Heart right ventricle (tissue), 16 donors: ENCODE data around the gene ADGRE3. TPM values are rescaled to one million over a fixed set of nuclear protein-coding genes. Genes with fewer than 3 reads are reported as not detected.

Source experiments
- ATAC-seq, 8 donors: fragments of 200-7000 bp; cut with Tn5 transposase; one replicate each; pipeline ENCODE4 v1.9.1; 2020; ENCODE audit warnings: mild to moderate bottlenecking in 8 of 8, moderate library complexity in 8 of 8, moderate number of reproducible peaks in 1 of 8
- DNase-seq, 2 donors: peaks; one replicate each; pipeline ENCODE4 v3.0.0-alpha.2; 2020
- H3K27ac ChIP-seq, 10 donors: fragments of 200-600 bp; sonication (generic) in 2 of 10; one replicate each; pipeline versions ENCODE4 v1.5.0 to v1.8.0; 2020 to 2022; ENCODE audit warnings: mild to moderate bottlenecking in 3 of 10
- H3K27me3 ChIP-seq, 7 donors: fragments of 200-600 bp; one replicate each; pipeline ENCODE4 v1.8.0; 2021 to 2022; ENCODE audit warnings: mild to moderate bottlenecking in 2 of 7
- H3K36me3 ChIP-seq, 9 donors: fragments of 200-600 bp; sonication (generic) in 1 of 9; one replicate each; pipeline versions ENCODE4 v1.5.0 to v1.8.0; 2020 to 2022; ENCODE audit warnings: mild to moderate bottlenecking in 2 of 9
- H3K4me1 ChIP-seq, 9 donors: fragments of 200-600 bp; sonication (generic) in 1 of 9; one replicate each; pipeline versions ENCODE4 v1.5.0 to v1.8.0; 2020 to 2022; ENCODE audit warnings: mild to moderate bottlenecking in 4 of 9
- H3K4me3 ChIP-seq, 10 donors: fragments of 200-600 bp; sonication (generic) in 2 of 10; one replicate each; pipeline versions ENCODE4 v1.5.0 to v1.8.0; 2020 to 2022; ENCODE audit warnings: mild to moderate bottlenecking in 7 of 10, moderate library complexity in 2 of 10
- H3K9me3 ChIP-seq, 11 donors: fragments of 200-600 bp in 10 of 11; sonication (generic) in 2 of 11; one replicate each; pipeline versions ENCODE4 v1.5.0 to v1.8.0; 2013 to 2022; ENCODE audit warnings: mild to moderate bottlenecking in 2 of 11, control low read depth in 1 of 11, moderate library complexity in 1 of 11
- WGBS, 2 donors: extraction: QIAGEN DNeasy Blood & Tissue Kit; methylation state at CpG; one replicate each; pipeline ENCODE4 v1.1.7; 2013; ENCODE audit warnings: inconsistent platforms in 1 of 2; 5-methylcytosine and 5-hydroxymethylcytosine counted together
- intact Hi-C, 10 donors: fragments of 100-400 bp; cut with DNase I; formaldehyde crosslinking; loops; one replicate each; pipeline versions ENCODE4 v1.11.1 to v1.14.2; 2022
- polyA plus RNA-seq, 2 donors: library from polyadenylated mRNA; stranded (reverse); fragments of 200-250 nt; gene quantifications; one replicate each; pipeline ENCODE4 v1.2.3, GENCODE V29; 2013
- total RNA-seq, 10 donors: library from RNA; stranded (reverse); fragmentation: NEBNext Ultra II Directional in 3 of 10; extraction: Animal tissue kit (Norgen Biotek cat#: 25700) in 3 of 10; gene quantifications; one replicate each; pipeline versions ENCODE4 v1.2.1 to v1.2.4, GENCODE V29; 2021 to 2023
- TF ChIP-seq, protein P1 (sequence below), 9 donors: fragments of 200-600 bp; sonication (generic) in 2 of 9; IDR thresholded peaks; one replicate each; pipeline versions ENCODE4 v1.5.0 to v1.8.0; 2021 to 2022; ENCODE audit warnings: antibody characterized with exemption in 9 of 9, mild to moderate bottlenecking in 5 of 9, moderate library complexity in 1 of 9
- donor health status: Arrhythmogenic right ventricular cardiomyopathy.
- donor health status: ischemic (EF 13 %, LVEDD 7.1; RV severe dilation, severe dysfunction).
- donor health status: healthy with polysubstance abuse.
- donor health status: DM: no; HTN: yes; CAD: no.
- donor health status: DM: no; HTN: no; CAD: no.
- donor health status: ischemic (EF 25% LVEDD 6.9; RV normal size, moderate dysfunction).
- donor health status: ischemic (EF 25% LVEDD 5.7; RV mildly dilated, moderate dysfunction).
- donor health status: healthy.
- donor health status: DM: yes; HTN: yes; CAD: no.
- donor health status: Ischemic cardiomyopathy.
- donor health status: ischemic (EF 35%, LVEDD 5.7; RV mildly dilated, moderate dysfunction).
- donor health status: nonischemic (EF 11% LVEDD 7.7; RV severe dilation, severe dysfunction).
- donor health status: DM: yes; HTN: yes; CAD: no.
- donor health status: PGD.
- donor health status: ischemic (EF 29% LVEDD 5.4; RV normal size, mild dysfunction).
- donor health status: nonischemic (EF 23%, LVEDD 6.1; RV moderate dilation, normal function).

Gene ADGRE3
- total and polyA plus RNA-seq, 12 donors: 0.01 to 0.78 (median 0.23) TPM; not detected in 4

DNA sequence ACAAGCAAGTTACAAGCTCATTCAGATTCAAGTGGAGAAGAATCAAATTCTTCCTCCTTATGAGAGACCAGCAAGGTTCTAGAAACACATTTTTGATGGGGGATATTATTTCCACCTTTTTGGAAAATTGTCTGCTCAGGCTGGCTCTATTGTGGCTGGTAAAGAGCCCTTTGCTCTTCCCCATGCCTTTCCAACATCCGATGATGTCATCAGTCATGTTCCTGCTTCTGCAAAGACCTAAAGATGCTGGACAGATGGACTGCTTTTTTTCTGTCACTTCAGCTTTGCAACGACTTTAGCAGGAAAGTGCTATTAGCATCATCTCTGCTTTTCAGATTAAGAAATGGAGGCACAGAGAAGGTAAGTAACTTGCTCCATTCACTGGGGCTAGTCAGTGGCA, 4.2 kb downstream of the ADGRE3 start:
- Histone ChIP-seq H3K4me3 (no peak overlapping the region), H3K4me1 (peaks cover 0 to 30% (median 0%) of the 10 kb centered on the region in 9 donors), H3K27ac (no peak overlapping the region), H3K36me3 (no peaks in the 10 kb centered on the region), H3K27me3 (peaks cover 0 to 42% (median 21%) of the 10 kb centered on the region in 7 donors), H3K9me3 (peaks cover 0 to 17% (median 2%) of the 10 kb centered on the region in 11 donors)
- DNase-seq (no peak), ATAC-seq (no peak)
- TF ChIP-seq, protein P1, sequence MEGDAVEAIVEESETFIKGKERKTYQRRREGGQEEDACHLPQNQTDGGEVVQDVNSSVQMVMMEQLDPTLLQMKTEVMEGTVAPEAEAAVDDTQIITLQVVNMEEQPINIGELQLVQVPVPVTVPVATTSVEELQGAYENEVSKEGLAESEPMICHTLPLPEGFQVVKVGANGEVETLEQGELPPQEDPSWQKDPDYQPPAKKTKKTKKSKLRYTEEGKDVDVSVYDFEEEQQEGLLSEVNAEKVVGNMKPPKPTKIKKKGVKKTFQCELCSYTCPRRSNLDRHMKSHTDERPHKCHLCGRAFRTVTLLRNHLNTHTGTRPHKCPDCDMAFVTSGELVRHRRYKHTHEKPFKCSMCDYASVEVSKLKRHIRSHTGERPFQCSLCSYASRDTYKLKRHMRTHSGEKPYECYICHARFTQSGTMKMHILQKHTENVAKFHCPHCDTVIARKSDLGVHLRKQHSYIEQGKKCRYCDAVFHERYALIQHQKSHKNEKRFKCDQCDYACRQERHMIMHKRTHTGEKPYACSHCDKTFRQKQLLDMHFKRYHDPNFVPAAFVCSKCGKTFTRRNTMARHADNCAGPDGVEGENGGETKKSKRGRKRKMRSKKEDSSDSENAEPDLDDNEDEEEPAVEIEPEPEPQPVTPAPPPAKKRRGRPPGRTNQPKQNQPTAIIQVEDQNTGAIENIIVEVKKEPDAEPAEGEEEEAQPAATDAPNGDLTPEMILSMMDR (IDR thresholded peaks at IDR 0.05): no peak
- intact Hi-C loops: no loop called here
- WGBS, 2 donors: 65 to 66% methylated on average over 2 of the region's 2 CpGs

DNA sequence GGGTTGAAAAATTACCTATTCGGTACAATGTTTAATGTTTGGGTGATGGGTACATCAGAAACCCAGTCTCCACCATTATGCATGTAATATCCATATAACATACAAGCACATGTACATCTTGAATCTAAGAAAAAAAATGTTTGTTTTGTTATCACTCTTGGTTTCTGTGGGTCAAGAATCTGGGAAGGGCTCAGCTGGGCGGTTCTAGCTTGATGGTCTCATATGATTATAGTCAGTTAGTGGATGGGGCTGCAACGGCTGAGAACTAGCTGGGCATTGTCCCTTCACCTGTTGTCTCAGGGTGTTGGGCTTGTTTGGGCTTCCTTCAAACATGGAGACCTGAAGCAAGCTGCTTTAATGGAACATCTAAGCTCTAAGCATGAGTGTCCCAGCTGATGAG, 4.7 kb downstream of the ADGRE3 start:
- TF ChIP-seq, protein P1 (IDR thresholded peaks at IDR 0.05): no peak
- H3K27me3 ChIP-seq: peaks cover 0 to 38% (median 19%) of the 10 kb centered on the region in 7 donors
- DNase-seq (no peak), ATAC-seq (no peak)
- no peak overlapping the region for H3K4me3 ChIP-seq
- intact Hi-C loops: no loop called here
- WGBS, 2 donors: 69 to 77% methylated on average over 3 of the region's 3 CpGs
- H3K4me1 ChIP-seq: peaks cover 0 to 25% (median 0%) of the 10 kb centered on the region in 9 donors
- H3K9me3 ChIP-seq: peaks cover 0 to 17% (median 2%) of the 10 kb centered on the region in 11 donors
- no peak overlapping the region for H3K27ac ChIP-seq
- H3K36me3 ChIP-seq: no peaks in the 10 kb centered on the region

DNA sequence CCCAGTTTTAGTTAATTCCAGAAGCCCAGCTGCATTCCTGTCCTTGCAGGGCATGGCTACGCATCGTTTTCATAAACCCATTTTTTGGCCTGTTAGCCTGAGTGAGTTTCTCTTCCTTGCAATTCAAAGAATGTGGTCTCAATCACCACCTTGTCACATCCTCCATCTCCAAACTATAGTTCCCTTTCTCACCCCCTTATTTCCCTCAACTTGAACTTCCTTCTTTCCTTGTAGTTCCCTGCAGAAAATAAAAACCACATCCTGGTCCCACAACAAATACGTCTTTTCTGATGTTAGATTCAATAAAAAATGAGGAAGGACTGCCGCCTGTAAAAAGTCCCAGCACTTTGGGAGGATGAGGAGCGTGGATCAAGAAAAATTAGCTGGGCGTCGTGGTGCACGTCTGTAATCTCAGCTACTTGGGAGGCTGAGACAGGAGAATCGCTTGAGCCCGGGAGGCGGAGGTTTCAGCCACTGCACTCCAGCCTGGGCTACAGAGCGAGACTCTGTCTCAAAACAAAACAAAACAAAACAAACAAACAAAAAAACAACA, 13.2 kb downstream of the ADGRE3 start:
- 70 to 75% methylated on average over 12 of the region's 12 CpGs for WGBS, 2 donors
- intact Hi-C loops: no loop called here
- TF ChIP-seq, protein P1 (IDR thresholded peaks at IDR 0.05): no peak
- peaks cover 0 to 8% (median 0%) of the 10 kb centered on the region in 9 donors for H3K4me1 ChIP-seq
- ATAC-seq (peak in 5 of 8 donors; percentile 27 to 58 (median 38)), DNase-seq (no peak)
- H3K9me3 ChIP-seq: no peaks in the 10 kb centered on the region
- H3K36me3 ChIP-seq: peaks cover 0 to 3% (median 0%) of the 10 kb centered on the region in 9 donors
- H3K4me3 ChIP-seq: no peak overlapping the region
- H3K27me3 ChIP-seq: peaks cover 0 to 14% (median 0%) of the 10 kb centered on the region in 7 donors
- peak overlapping the region in 1 of 10 donors; percentile 73 for H3K27ac ChIP-seq

DNA sequence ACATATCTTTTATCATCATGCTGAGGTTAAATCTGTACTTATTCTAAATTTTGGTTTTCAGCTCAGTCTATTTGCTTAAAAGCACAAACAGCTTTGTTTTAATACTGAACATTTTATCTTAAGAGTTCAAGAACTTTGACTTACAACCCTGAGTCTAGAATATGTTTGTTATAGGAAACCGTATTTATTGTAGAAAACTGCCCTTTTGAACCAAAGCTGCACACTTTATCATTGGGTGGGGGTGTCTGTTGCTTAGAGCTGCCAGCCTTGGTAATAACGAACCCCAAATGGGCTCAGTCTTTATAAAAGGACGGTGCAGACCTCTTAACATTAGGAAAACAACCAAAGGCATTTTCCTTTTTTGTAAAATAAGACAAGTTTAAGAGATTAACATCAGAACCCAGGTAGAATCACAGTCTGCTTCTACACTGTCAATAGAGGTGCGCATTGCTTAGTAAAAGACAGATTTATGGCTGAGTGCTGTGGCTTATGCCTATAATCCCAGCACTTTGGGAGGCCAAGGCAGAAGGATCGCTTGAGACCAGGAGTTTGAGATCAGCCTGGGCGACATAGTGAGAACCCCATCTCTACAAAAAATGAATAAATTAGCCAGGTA, 14.7 kb downstream of the ADGRE3 start:
- TF ChIP-seq, protein P1 (IDR thresholded peaks at IDR 0.05): no peak
- Histone ChIP-seq H3K4me3 (no peak overlapping the region), H3K4me1 (peaks cover 0 to 8% (median 0%) of the 10 kb centered on the region in 9 donors), H3K27me3 (peaks cover 0 to 21% (median 11%) of the 10 kb centered on the region in 7 donors), H3K36me3 (peaks cover 0 to 3% (median 0%) of the 10 kb centered on the region in 9 donors), H3K27ac (no peak overlapping the region), H3K9me3 (no peaks in the 10 kb centered on the region)
- intact Hi-C loops: no loop called here
- DNase-seq (no peak), ATAC-seq (no peak)
- 70 to 75% methylated on average over 6 of the region's 6 CpGs for WGBS, 2 donors
